Measurements from ENCODE around the gene DCTN2.

GRCh38 chr12:57583008-57583831 is 36.2 kb upstream of the DCTN2 start:
- TF ChIP-seq GATA3 (IDR thresholded peaks at IDR 0.05; ENCODE audit: low read depth, low read length): no peak
- no peak for TF ChIP-seq GATA2 (IDR thresholded peaks at IDR 0.05; ENCODE audit: low read depth, low read length)

Data from SH-SY5Y (cell line).